T47D (cell line): Measurements from ENCODE around the gene PDE5A.
A peak's percentile ranks its signal among the peaks of the same experiment; 100 is the strongest.

Experiments used
- DNase-seq, 2 experiments: peaks; one replicate each; pipeline versions ENCODE4 v3.0.0 to v3.0.0-alpha.2; 2011 to 2012; ENCODE audit warnings: low read depth in 1 of 2, low spot score in 1 of 2
- JUND ChIP-seq: IDR thresholded peaks from 2 replicates; pipeline ENCODE4 v1.6.1; 2012; ENCODE audit warnings: low read depth
- in situ Hi-C: cut with HindIII; loops from 2 replicates; pipeline ENCODE4 v1.10.0; 2016; ENCODE audit warnings: low sequenced_read_pairs, low pct_unique_long_range_greater_than_20kb

Gene PDE5A

GRCh38 chr4:119543779-119544178 is 84.8 kb downstream of the PDE5A start:
- in situ Hi-C loops: no loop called here
- no peak for TF ChIP-seq JUND

GRCh38 chr4:119543187-119543586 is 85.4 kb downstream of the PDE5A start:
- DNase-seq: no peak
- no peak for TF ChIP-seq JUND
- in situ Hi-C loops: no loop called here

More at GRCh38 chr4:119543779-119544178, 84.8 kb downstream of the PDE5A start:
- DNase-seq: no peak

GRCh38 chr4:119540249-119540648 is 88.4 kb downstream of the PDE5A start:
- DNase-seq: no peak
- no peak for TF ChIP-seq JUND
- in situ Hi-C loops: no loop called here

GRCh38 chr4:119537586-119537985 is 91.0 kb downstream of the PDE5A start:
- in situ Hi-C loops: no loop called here
- no peak for TF ChIP-seq JUND

GRCh38 chr4:119536572-119537528 is 91.8 kb downstream of the PDE5A start:
- no peak for DNase-seq
- in situ Hi-C loops: no loop called here
- TF ChIP-seq JUND: no peak

More at GRCh38 chr4:119537586-119537985, 91.0 kb downstream of the PDE5A start:
- DNase-seq: no peak

- in situ Hi-C loops: no loop called here
- TF ChIP-seq JUND: no peak
- DNase-seq: no peak
Observed at GRCh38 chr4:119532319-119532718, 96.3 kb downstream of the PDE5A start.

- in situ Hi-C loops: no loop called here
- TF ChIP-seq JUND: no peak
- no peak for DNase-seq
Observed at GRCh38 chr4:119529788-119530187, 98.8 kb downstream of the PDE5A start.

GRCh38 chr4:119526786-119527550 is 101.6 kb downstream of the PDE5A start:
- in situ Hi-C loops: no loop called here
- TF ChIP-seq JUND: no peak

GRCh38 chr4:119525771-119526712 is 102.6 kb downstream of the PDE5A start:
- in situ Hi-C loops: no loop called here
- DNase-seq: peak in 1 of 2 experiments; percentile 6
- no peak for TF ChIP-seq JUND

More at GRCh38 chr4:119526786-119527550, 101.6 kb downstream of the PDE5A start:
- DNase-seq: no peak

- peak in 1 of 2 experiments; percentile 2 for DNase-seq
- in situ Hi-C loops: no loop called here
- no peak for TF ChIP-seq JUND
Observed at GRCh38 chr4:119525005-119525749, 103.4 kb downstream of the PDE5A start.

GRCh38 chr4:119523399-119523798 is 105.2 kb downstream of the PDE5A start:
- no peak for DNase-seq
- in situ Hi-C loops: no loop called here
- TF ChIP-seq JUND: no peak
